GM21367 (cell line): ENCODE measurements around the gene H3-3A.
A peak's percentile ranks its signal among the peaks of the same experiment; 100 is the strongest.

Experiments used
- ATAC-seq: cut with Tn5 transposase; IDR thresholded peaks from one replicate; pipeline ENCODE4 v1.9.1; 2021; ENCODE audit not compliant: unreplicated experiment

Gene H3-3A

DNA sequence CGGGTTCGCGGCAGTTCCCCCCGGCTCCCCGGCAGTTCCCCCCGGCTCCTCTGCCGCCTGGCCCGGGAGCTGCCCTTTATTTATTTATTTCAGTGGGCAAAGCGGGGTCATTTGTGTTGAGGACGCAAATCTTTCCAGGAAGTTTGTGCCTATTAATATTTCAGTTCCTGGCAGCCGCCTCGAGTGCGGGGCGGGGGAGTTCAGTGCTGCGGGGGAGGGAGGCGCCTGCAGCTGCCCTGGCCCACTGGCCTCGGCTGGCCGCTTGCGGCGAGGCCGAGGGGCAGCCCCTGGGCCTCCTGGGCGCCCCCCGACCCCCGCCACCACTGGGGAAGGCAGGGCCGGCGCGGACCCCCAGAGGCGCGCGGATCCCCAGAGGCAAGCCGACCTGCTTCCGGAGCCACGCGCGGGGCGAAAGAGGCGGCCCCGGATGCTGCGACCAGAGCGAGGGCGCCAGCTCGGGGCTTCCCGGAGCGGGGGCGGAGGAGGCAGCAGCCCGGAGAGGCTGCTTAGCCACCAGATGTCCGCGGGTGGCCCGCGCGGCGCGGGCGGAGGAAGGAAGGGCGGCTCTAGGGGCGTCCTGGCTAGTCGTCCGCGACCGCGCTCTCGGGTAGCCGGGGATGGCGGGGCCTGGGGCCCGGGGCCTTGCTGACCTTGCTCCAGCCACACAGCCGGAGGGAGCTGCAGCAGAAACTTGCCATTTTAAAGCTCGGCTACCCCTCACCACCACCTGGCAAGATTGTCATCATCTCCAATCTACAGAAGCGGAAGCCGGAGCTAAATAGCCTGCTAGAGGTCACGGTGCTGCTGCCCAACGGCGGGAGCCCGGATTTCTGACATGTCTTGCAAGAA is 48.0 kb downstream of the H3-3A start:
- ATAC-seq, result peak; percentile 71

DNA sequence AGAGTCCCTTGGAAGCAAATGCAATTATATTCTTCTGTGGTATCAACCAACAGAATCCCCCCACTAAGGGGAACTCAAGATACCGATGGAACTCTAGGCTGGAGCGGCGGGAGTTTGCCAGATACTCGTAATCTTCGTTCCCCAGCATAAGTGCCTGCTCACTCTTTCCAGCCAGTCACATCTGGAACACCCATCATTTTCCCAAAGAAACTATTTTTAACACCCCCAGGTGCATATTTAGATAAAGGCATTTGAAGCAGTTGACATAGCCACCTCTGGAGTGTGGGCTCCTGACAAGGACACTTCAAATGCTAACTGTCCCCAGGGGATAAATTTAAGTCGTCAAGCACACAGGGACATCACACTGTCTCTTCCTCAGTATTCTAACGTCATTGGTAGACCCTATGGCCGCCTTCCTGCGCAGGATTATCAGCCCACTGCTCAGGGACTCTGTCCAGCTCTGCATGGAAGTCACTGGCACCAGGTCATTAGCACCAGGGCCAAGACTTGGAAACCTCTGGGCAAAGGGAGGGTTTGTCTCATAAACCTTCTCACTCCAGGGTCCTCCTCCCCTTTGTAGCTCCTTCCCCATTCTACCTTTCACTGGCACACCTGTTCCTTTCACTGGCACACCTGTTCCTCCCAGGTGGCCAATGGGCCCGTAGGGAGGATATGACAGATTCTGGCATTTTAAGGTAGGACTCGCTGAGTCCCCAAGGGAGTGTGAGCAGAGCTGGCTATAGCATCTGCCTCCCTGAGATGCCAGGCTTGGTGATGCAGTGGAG is 48.8 kb downstream of the H3-3A start:
- no peak for ATAC-seq

DNA sequence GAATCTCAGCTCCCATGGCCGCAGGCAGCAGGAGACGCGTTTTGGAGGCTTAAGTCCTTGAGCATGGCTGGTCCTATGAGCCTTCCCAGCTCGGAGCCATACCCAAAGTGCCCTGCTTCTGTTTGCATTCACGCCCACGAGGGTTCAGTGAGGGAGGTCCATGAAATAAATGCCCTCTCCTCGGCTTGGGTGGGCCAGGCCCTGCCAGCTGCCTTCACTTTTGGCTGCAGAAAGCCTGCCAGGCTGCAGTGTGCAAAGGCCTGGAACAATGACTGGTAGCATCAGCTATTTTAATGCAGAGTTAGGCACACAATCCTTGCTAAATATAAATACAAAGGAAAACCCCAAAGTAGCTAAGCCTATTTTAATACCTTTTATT is 49.4 kb downstream of the H3-3A start:
- no peak for ATAC-seq

DNA sequence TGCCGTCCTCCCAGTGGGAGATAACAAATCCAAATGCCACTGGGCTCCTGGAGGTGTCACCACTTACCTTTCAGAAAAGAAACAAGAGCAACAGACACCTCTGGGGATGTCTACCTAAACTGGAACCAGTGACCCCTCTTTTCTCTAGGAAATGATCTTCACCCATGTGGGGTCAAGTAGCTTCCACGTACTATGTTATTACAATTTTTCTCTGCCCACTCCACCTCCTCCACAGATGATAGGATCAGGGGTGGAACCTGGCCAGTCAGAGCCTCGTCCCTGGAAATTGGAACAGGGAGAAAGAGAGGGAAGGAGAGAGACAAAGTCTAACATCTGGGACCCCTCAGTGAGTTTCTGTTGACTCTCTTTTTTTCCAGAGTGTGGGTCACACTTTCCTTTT is 50.1 kb downstream of the H3-3A start:
- no peak for ATAC-seq

DNA sequence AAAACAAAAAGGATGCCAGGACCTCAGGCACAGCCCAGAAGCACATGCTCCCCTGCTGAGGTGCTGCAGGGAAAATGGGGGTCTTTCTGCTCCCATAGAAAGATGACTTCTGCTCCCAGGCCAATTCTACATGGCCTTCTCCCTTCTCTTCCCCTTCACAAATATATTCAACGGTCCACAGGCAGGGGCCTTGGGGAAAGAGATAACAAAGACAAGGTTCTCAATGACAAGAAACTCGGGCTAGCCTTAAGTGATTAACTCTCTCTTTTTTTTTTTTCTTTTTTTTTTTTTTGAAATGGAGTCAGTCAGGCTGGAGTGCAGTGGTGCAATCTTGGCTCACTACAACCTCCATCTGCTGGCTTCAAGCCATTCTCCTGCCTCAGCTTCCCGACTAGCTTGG is 54.2 kb downstream of the H3-3A start:
- no peak for ATAC-seq

DNA sequence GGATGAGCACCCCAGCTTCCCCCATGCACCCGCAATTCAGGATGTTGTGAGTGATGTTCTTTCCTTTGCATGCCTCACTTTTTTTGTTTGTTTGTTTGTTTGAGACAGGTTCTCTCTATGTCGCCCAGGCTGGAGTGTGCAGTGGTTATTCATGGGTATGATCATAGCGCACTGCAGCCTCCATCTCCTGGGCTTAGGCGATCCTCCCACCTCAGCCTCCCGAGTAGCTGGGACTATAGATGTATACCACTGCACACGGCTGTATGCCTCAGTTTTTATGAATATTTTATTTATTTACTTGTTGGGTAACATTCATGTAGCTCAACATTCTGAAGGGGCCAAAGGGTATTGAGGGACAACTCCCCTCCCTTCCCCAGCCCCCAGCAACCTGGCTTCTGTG is 54.8 kb downstream of the H3-3A start:
- no peak for ATAC-seq

DNA sequence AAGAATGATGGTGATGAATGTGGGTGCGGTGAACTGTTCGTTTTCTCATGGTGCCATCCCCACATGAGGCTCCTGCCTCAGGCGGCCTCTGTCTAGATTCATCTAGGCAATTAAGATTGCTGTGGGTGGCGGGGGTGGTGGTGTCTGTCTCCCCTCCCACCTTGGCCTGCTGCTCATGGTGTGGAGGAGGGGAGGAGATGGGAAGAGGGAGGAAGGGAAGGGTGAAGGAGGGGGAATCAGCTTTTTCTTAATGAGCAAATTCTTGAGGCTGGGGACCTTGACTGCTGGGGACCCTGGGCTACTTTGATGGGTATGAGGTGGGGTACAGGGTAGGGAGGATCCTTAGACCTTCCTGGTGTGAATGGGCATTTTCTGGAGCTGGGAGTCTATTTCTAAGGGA is 55.8 kb downstream of the H3-3A start:
- no peak for ATAC-seq

DNA sequence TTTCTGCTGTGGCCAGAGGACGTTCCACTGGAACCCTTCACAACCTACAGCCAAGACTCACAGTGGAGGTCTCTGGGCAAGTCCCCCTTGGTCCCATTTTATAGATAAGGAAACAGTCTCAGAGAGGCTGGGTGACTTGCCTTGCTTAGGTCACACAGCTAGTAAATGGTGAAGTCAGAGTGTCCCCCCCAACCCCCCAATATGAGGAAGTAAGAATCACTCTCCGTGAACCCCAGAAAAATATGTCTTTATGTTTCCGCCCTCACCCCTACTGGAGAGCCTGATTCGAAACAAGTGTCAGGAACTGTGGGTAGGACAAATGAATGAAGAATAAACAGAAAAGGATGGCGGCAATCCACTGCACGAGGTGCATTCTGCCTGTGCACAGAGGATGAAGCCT is 56.7 kb downstream of the H3-3A start:
- no peak for ATAC-seq

DNA sequence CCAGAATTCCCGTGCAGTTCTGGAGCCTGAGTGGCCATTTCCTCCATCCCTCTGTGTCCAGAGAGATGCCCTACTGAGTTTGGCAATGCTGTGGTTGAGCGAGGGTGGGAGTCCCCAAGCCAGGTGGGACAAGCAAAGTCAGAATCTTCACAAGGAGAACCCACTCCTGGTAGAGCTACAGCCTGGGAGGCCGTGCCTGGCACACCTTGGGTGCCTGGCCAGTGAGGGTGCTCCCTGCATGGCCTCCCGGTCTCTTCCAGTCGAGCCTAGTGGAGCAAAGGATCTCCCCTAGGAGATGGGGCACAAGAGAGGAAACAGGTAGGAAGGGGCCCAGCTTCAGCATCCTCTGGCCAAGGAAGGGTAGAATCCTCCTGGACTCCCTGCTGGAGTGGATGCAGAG is 57.9 kb downstream of the H3-3A start:
- ATAC-seq, result no peak

DNA sequence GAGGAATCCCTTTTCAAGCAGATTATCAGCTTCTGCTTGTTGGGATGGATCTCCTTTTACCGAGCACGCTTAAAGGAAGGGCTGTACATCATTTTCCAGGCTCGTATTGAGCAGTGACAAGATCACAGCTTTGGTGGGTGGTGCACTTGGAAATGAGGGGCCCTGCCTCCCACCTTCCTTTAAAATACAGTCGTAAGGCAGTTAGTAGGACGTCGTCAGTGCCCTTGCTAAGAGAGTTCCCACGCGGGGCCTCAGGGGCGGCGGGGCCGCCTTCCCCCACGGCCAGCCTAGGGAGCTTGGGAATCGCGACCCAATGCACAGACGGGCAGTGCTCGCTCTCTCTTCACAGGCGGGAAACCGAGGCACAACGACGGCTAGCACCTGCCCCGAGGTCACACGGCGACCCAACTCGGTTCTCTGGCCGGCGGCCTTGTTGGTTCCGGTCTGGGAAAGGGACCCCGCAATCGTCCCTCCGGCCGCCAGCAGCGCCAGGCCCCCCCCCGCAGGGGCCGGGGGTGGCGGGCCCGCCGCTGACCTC is 58.6 kb downstream of the H3-3A start:
- no peak for ATAC-seq
